ENCODE measurements around the gene SLC16A3.

Gene SLC16A3

GRCh38 chr17:82222816-82223215 is 6.0 kb upstream of the SLC16A3 start:
- no peak for DNase-seq

GRCh38 chr17:82223517-82223916 is 5.3 kb upstream of the SLC16A3 start:
- no peak for DNase-seq

GRCh38 chr17:82224666-82225065 is 4.2 kb upstream of the SLC16A3 start:
- no peak for DNase-seq

- DNase-seq = no peak
Measured at GRCh38 chr17:82225368-82226029, 3.3 kb upstream of the SLC16A3 start.

- DNase-seq = no peak
Measured at GRCh38 chr17:82226146-82226808, 2.6 kb upstream of the SLC16A3 start.

GRCh38 chr17:82226809-82227628 is 1.8 kb upstream of the SLC16A3 start:
- no peak for DNase-seq

- no peak for DNase-seq
Measured at GRCh38 chr17:82227629-82228277, 1.1 kb upstream of the SLC16A3 start.

- DNase-seq = peak; percentile 71
Measured at GRCh38 chr17:82228278-82228841, 482 bp upstream of the SLC16A3 start.

- DNase-seq = peak; percentile 55
Measured at GRCh38 chr17:82229698-82230608, 1.1 kb downstream of the SLC16A3 start.

GRCh38 chr17:82230609-82231311 is 1.9 kb downstream of the SLC16A3 start:
- DNase-seq = peak; percentile 69

- DNase-seq = no peak
Measured at GRCh38 chr17:82231312-82231561, 2.4 kb downstream of the SLC16A3 start.

- DNase-seq = peak; percentile 70
Measured at GRCh38 chr17:82231562-82232321, 2.9 kb downstream of the SLC16A3 start.

- DNase-seq = no peak
Measured at GRCh38 chr17:82232322-82232820, 3.5 kb downstream of the SLC16A3 start.

- no peak for DNase-seq
Measured at GRCh38 chr17:82232876-82233785, 4.3 kb downstream of the SLC16A3 start.

- DNase-seq = peak; percentile 64
Measured at GRCh38 chr17:82234211-82235055, 5.6 kb downstream of the SLC16A3 start.

GRCh38 chr17:82235056-82235774 is 6.4 kb downstream of the SLC16A3 start:
- no peak for DNase-seq

GRCh38 chr17:82235775-82236141 is 6.9 kb downstream of the SLC16A3 start:
- peak; percentile 61 for DNase-seq

Data from right kidney (tissue), 1 donor.